Measurements from ENCODE around the gene DPP6. TPM values are rescaled to one million over a fixed set of nuclear protein-coding genes. Genes with fewer than 3 reads are reported as not detected.

The DPP6 gene
- polyA plus RNA-seq, 1 of the 3 experiments (the other 2 are of a cell fraction): not detected

DNA sequence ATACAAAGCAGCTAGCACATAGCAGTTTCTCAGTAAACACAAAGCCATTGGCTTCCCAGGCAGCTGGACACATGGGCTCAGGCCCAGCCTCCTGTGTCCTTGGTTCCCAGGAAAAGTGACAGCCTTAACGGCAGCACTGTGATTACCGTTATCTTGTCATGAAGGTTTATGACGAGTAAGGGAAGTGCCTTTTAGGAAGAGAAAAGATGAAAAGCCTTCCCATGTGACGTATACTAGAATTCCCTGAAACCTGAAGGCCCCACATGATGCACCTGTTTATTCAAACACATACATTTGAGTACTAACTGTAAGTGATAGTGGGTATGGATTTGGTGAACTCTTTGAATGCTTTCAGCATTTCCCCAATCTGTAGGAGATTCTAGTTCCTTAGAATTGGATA is 244.2 kb downstream of the DPP6 start (continued):
- no peak for TF ChIP-seq EZH2phosphoT487 (IDR thresholded peaks at IDR 0.05; ENCODE audit: borderline replicate concordance, low read depth)
- TF ChIP-seq, protein P1, sequence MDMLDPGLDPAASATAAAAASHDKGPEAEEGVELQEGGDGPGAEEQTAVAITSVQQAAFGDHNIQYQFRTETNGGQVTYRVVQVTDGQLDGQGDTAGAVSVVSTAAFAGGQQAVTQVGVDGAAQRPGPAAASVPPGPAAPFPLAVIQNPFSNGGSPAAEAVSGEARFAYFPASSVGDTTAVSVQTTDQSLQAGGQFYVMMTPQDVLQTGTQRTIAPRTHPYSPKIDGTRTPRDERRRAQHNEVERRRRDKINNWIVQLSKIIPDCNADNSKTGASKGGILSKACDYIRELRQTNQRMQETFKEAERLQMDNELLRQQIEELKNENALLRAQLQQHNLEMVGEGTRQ (IDR thresholded peaks at IDR 0.05; ENCODE audit: borderline replicate concordance, low read depth, low read length): no peak

DNA sequence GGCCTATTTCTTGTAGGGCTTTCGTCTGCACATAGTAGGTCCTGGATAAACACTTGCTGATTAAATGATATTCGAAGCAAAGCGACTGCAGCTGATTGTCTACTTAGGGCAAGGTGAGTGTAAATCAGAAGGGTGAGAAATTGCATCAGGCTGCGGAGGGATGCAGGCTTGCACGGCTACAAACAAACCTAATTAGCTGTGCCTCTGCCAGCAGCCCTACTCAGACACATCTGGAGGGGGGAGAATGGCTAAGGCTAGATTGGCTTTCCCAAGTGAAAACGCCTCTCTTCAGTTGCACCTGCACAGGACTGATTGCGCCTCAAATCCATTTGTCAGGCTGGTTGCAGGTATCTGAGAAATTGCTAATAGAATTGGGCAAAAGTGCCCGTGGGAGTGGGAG is 247.5 kb downstream of the DPP6 start:
- Histone ChIP-seq H2AFZ (ENCODE audit: low read depth) (no peak overlapping the region), H3K36me3 (replicated peaks in 1 of 2; ENCODE audit: control insufficient read depth in 1 of 2, insufficient read depth in 2 of 2, low read length in 1 of 2) (no peaks in the 10 kb centered on the region), H3K27me3 (ENCODE audit: insufficient read depth) (no peaks in the 10 kb centered on the region), H3K9me2 (no peaks in the 10 kb centered on the region), H3K4me3 (ENCODE audit: low read depth in 2 of 2, low read length in 1 of 2) (no peak overlapping the region), H3K9ac (no peak overlapping the region), H3K27ac (ENCODE audit: low read depth in 2 of 2, low read length in 1 of 2) (no peak overlapping the region), H3F3A (replicated peaks; ENCODE audit: insufficient read depth) (no peaks in the 10 kb centered on the region), H4K20me1 (ENCODE audit: insufficient read depth) (no peaks in the 10 kb centered on the region), H3K4me2 (no peak overlapping the region), H3K79me2 (ENCODE audit: insufficient read depth) (no peaks in the 10 kb centered on the region), H3K9me3 (no peaks in the 10 kb centered on the region; the same call in 1 of the 2 replicates), H3K4me1 (ENCODE audit: control insufficient read depth in 1 of 2, insufficient read depth in 2 of 2, low read depth in 1 of 2, low read length in 1 of 2) (peaks cover 0 to 12% of the 10 kb centered on the region in 2 experiments; a peak in 1 of 4 replicates)
- 32% methylated on average over 8 of the region's 8 CpGs for WGBS (ENCODE audit: low lambda C conversion rate)
- DNase-seq: peak; percentile 72
- TF ChIP-seq FOXM1 (IDR thresholded peaks at IDR 0.05; ENCODE audit: low read depth): no peak
- TF ChIP-seq MEF2A (IDR thresholded peaks at IDR 0.05; ENCODE audit: borderline replicate concordance, low read depth): no peak
- TF ChIP-seq NRF1 (IDR thresholded peaks at IDR 0.05; ENCODE audit: low read depth, low read length): no peak
- TF ChIP-seq, protein P2, sequence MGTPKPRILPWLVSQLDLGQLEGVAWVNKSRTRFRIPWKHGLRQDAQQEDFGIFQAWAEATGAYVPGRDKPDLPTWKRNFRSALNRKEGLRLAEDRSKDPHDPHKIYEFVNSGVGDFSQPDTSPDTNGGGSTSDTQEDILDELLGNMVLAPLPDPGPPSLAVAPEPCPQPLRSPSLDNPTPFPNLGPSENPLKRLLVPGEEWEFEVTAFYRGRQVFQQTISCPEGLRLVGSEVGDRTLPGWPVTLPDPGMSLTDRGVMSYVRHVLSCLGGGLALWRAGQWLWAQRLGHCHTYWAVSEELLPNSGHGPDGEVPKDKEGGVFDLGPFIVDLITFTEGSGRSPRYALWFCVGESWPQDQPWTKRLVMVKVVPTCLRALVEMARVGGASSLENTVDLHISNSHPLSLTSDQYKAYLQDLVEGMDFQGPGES (IDR thresholded peaks at IDR 0.05; ENCODE audit: low read depth, low read length): no peak
- TF ChIP-seq FOXJ3 (CRISPR knock-in tag; IDR thresholded peaks at IDR 0.05): no peak
- ChIA-PET CTCF (interaction anchor here (0.8 kb wide), 1 partner anchor 13 kb away, joined by 4 read pairs; no protein-coding TSS in a partner anchor), POLR2A (no interaction called here)

DNA sequence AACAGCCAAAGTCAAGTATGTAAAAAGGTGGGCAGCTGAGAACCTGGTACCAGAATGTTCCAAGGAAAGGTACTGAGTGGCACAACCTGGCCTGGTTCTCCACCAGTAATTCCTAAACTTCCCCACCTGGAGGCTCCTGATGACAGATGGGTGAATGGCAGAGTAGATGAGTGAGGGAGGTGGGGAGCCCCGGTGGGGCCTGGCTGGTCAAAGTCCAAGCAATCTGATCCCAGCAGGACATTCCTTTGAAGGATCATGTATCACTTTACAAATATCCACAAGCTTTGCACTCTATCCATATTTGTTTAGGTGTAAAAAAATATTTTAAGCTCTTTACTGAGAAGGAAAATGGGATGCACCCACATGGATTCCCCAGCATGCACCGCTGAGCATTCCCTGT is 250.2 kb downstream of the DPP6 start:
- WGBS (ENCODE audit: low lambda C conversion rate): 45% methylated on average over 2 of the region's 2 CpGs
- no peak for DNase-seq
- H3K27me3 ChIP-seq (ENCODE audit: insufficient read depth): no peaks in the 10 kb centered on the region
- POLR2A ChIA-PET: no interaction called here
- H3K9me3 ChIP-seq: no peaks in the 10 kb centered on the region; the same call in 1 of the 2 replicates
- CTCF ChIA-PET: no interaction called here
- H3K36me3 ChIP-seq (replicated peaks in 1 of 2; ENCODE audit: control insufficient read depth in 1 of 2, insufficient read depth in 2 of 2, low read length in 1 of 2): no peaks in the 10 kb centered on the region
- no peak overlapping the region for H2AFZ ChIP-seq (ENCODE audit: low read depth)
- H3K4me2 ChIP-seq: no peak overlapping the region
- no peaks in the 10 kb centered on the region for H4K20me1 ChIP-seq (ENCODE audit: insufficient read depth)
- H3F3A ChIP-seq (replicated peaks; ENCODE audit: insufficient read depth): no peaks in the 10 kb centered on the region
- no peaks in the 10 kb centered on the region for H3K79me2 ChIP-seq (ENCODE audit: insufficient read depth)
- no peaks in the 10 kb centered on the region for H3K9me2 ChIP-seq
- no peak overlapping the region for H3K27ac ChIP-seq (ENCODE audit: low read depth in 2 of 2, low read length in 1 of 2)
- H3K4me1 ChIP-seq (ENCODE audit: control insufficient read depth in 1 of 2, insufficient read depth in 2 of 2, low read depth in 1 of 2, low read length in 1 of 2): peaks cover 0 to 21% of the 10 kb centered on the region in 2 experiments; a peak in 2 of 4 replicates
- no peak overlapping the region for H3K9ac ChIP-seq
- H3K4me3 ChIP-seq (ENCODE audit: low read depth in 2 of 2, low read length in 1 of 2): no peak overlapping the region
- TF ChIP-seq POLR2AphosphoS5 (IDR thresholded peaks at IDR 0.05; ENCODE audit: low read depth, low read length) (no peak), TAF1 (IDR thresholded peaks at IDR 0.05; ENCODE audit: borderline replicate concordance, low read depth, low read length) (no peak), JUND (IDR thresholded peaks at IDR 0.05) (no peak), EZH2phosphoT487 (IDR thresholded peaks at IDR 0.05; ENCODE audit: borderline replicate concordance, low read depth) (no peak), RXRA (IDR thresholded peaks at IDR 0.05; ENCODE audit: borderline replicate concordance, low read depth) (no peak), GABPA (IDR thresholded peaks at IDR 0.05; ENCODE audit: low read depth) (no peak), ELF1 (IDR thresholded peaks at IDR 0.05) (no peak), TCF12 (IDR thresholded peaks at IDR 0.05) (no peak), EP300 (IDR thresholded peaks at IDR 0.05; ENCODE audit: borderline replicate concordance in 1 of 2, low read depth in 1 of 2, low read length in 1 of 2) (no peak), RAD21 (IDR thresholded peaks at IDR 0.05; ENCODE audit: low read length) (no peak), SMC3 (IDR thresholded peaks at IDR 0.05; ENCODE audit: low read depth, low read length) (no peak), NRF1 (IDR thresholded peaks at IDR 0.05; ENCODE audit: low read depth, low read length) (no peak)
- TF ChIP-seq, protein P3, sequence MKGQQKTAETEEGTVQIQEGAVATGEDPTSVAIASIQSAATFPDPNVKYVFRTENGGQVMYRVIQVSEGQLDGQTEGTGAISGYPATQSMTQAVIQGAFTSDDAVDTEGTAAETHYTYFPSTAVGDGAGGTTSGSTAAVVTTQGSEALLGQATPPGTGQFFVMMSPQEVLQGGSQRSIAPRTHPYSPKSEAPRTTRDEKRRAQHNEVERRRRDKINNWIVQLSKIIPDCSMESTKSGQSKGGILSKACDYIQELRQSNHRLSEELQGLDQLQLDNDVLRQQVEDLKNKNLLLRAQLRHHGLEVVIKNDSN (IDR thresholded peaks at IDR 0.05; ENCODE audit: borderline replicate concordance, low read depth): no peak
- TF ChIP-seq, protein P2 (IDR thresholded peaks at IDR 0.05; ENCODE audit: low read depth, low read length): no peak
- TF ChIP-seq, protein P4, sequence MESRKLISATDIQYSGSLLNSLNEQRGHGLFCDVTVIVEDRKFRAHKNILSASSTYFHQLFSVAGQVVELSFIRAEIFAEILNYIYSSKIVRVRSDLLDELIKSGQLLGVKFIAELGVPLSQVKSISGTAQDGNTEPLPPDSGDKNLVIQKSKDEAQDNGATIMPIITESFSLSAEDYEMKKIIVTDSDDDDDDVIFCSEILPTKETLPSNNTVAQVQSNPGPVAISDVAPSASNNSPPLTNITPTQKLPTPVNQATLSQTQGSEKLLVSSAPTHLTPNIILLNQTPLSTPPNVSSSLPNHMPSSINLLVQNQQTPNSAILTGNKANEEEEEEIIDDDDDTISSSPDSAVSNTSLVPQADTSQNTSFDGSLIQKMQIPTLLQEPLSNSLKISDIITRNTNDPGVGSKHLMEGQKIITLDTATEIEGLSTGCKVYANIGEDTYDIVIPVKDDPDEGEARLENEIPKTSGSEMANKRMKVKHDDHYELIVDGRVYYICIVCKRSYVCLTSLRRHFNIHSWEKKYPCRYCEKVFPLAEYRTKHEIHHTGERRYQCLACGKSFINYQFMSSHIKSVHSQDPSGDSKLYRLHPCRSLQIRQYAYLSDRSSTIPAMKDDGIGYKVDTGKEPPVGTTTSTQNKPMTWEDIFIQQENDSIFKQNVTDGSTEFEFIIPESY (IDR thresholded peaks at IDR 0.05; ENCODE audit: borderline replicate concordance, low read depth): no peak
- TF ChIP-seq, protein P5, sequence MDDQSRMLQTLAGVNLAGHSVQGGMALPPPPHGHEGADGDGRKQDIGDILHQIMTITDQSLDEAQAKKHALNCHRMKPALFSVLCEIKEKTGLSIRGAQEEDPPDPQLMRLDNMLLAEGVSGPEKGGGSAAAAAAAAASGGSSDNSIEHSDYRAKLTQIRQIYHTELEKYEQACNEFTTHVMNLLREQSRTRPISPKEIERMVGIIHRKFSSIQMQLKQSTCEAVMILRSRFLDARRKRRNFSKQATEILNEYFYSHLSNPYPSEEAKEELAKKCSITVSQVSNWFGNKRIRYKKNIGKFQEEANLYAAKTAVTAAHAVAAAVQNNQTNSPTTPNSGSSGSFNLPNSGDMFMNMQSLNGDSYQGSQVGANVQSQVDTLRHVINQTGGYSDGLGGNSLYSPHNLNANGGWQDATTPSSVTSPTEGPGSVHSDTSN (IDR thresholded peaks at IDR 0.05): no peak
